Urinary bladder (tissue), 4 donors: ENCODE measurements around the gene TTYH1. TPM values are rescaled to one million over a fixed set of nuclear protein-coding genes. Genes with fewer than 3 reads are reported as not detected.

Experiments used
- DNase-seq: peaks from one replicate; pipeline ENCODE4 v3.0.0-alpha.2; 2015; ENCODE audit errors: extremely low spot score
- H3K27ac ChIP-seq: one replicate; pipeline ENCODE4 v1.5.1; 2013; ENCODE audit warnings: low read depth, mild to moderate bottlenecking, moderate library complexity
- H3K36me3 ChIP-seq: one replicate; pipeline ENCODE4 v1.6.1; 2013; ENCODE audit warnings: mild to moderate bottlenecking, moderate library complexity; ENCODE audit not compliant: insufficient read depth
- H3K4me1 ChIP-seq: one replicate; pipeline ENCODE4 v1.6.1; 2013; ENCODE audit warnings: mild to moderate bottlenecking, moderate library complexity; ENCODE audit not compliant: insufficient read depth
- H3K4me3 ChIP-seq: one replicate; pipeline ENCODE4 v1.5.1; 2013; ENCODE audit warnings: low read depth, low read length
- WGBS: extraction: QIAGEN DNeasy Blood & Tissue Kit; methylation state at CpG from one replicate; pipeline ENCODE4 v1.1.7; 2013; 5-methylcytosine and 5-hydroxymethylcytosine counted together
- polyA plus RNA-seq: library from polyadenylated mRNA; stranded (reverse); fragments of 200-250 nt; gene quantifications from one replicate; pipeline ENCODE4 v1.2.3, GENCODE V29; 2013
- total RNA-seq: library from RNA; depleted of rRNA; stranded (reverse); fragments of >200 nt; gene quantifications from one replicate; pipeline ENCODE4 v1.2.3, GENCODE V29; 2014
- donor health status: healthy with polysubstance abuse.
- donor health status: healthy.

Gene TTYH1
- total and polyA plus RNA-seq, 2 donors, result 3.6 to 3.7 TPM

GRCh38 chr19:54458648-54459281, 43.5 kb downstream of the TTYH1 start:
- no peaks in the 10 kb centered on the region for H3K4me1 ChIP-seq
- no peak overlapping the region for H3K4me3 ChIP-seq
- no peak overlapping the region for H3K27ac ChIP-seq
- DNase-seq, result no peak
- 83% methylated on average over 11 of the region's 11 CpGs for WGBS
- peaks cover 8% of the 10 kb centered on the region for H3K36me3 ChIP-seq

GRCh38 chr19:54459282-54460229, 44.3 kb downstream of the TTYH1 start:
- WGBS, result 75% methylated on average over 16 of the region's 16 CpGs
- no peaks in the 10 kb centered on the region for H3K4me1 ChIP-seq
- no peak overlapping the region for H3K27ac ChIP-seq
- peaks cover 8% of the 10 kb centered on the region for H3K36me3 ChIP-seq
- no peak overlapping the region for H3K4me3 ChIP-seq
- DNase-seq, result no peak

- Histone ChIP-seq H3K27ac (no peak overlapping the region), H3K4me1 (no peaks in the 10 kb centered on the region), H3K4me3 (no peak overlapping the region), H3K36me3 (peaks cover 5% of the 10 kb centered on the region)
- WGBS, result 77% methylated on average over 39 of the region's 39 CpGs
- no peak for DNase-seq
Measured at GRCh38 chr19:54460230-54461005, 45.2 kb downstream of the TTYH1 start.

GRCh38 chr19:54461210-54461609, 45.9 kb downstream of the TTYH1 start:
- Histone ChIP-seq H3K4me3 (no peak overlapping the region), H3K4me1 (no peaks in the 10 kb centered on the region), H3K36me3 (peaks cover 5% of the 10 kb centered on the region), H3K27ac (no peak overlapping the region)
- 62% methylated on average over 27 of the region's 27 CpGs for WGBS
- no peak for DNase-seq

GRCh38 chr19:54461613-54462012, 46.3 kb downstream of the TTYH1 start:
- Histone ChIP-seq H3K4me1 (no peaks in the 10 kb centered on the region), H3K36me3 (peaks cover under 1% of the 10 kb centered on the region), H3K4me3 (no peak overlapping the region), H3K27ac (no peak overlapping the region)
- WGBS, result 50% methylated on average over 3 of the region's 3 CpGs
- DNase-seq, result no peak

- H3K4me3 ChIP-seq, result peak overlapping the region; percentile 47
- no peak for DNase-seq
- 61% methylated on average over 15 of the region's 15 CpGs for WGBS
- H3K4me1 ChIP-seq, result no peaks in the 10 kb centered on the region
- H3K27ac ChIP-seq, result peak overlapping the region; percentile 97
- no peaks in the 10 kb centered on the region for H3K36me3 ChIP-seq
Measured at GRCh38 chr19:54462047-54462654, 46.9 kb downstream of the TTYH1 start.

GRCh38 chr19:54462655-54463530, 47.6 kb downstream of the TTYH1 start:
- DNase-seq, result no peak
- Histone ChIP-seq H3K4me3 (peak overlapping the region; percentile 47), H3K27ac (peak overlapping the region; percentile 97), H3K4me1 (no peaks in the 10 kb centered on the region), H3K36me3 (no peaks in the 10 kb centered on the region)
- WGBS, result 4% methylated on average over 91 of the region's 91 CpGs

- Histone ChIP-seq H3K4me3 (peak within 1 kb of the TSS; percentile 47), H3K27ac (peak within 1 kb of the TSS; percentile 97), H3K4me1 (no peaks in the 10 kb centered on the region), H3K36me3 (no peaks in the 10 kb centered on the region)
- peak; percentile 94 for DNase-seq
- under 1% methylated on average over 41 of the region's 41 CpGs for WGBS
Measured at GRCh38 chr19:54463531-54464043, 48.3 kb downstream of the TTYH1 start, which contains the start of gene LENG9. LENG9 (minus strand) TSS chr19:54463778; CDS start chr19:54463526, 252 bp downstream.

- H3K36me3 ChIP-seq, result no peaks in the 10 kb centered on the region
- DNase-seq, result peak; percentile 87
- H3K4me1 ChIP-seq, result no peaks in the 10 kb centered on the region
- peak overlapping the region; percentile 47 for H3K4me3 ChIP-seq
- H3K27ac ChIP-seq, result peak overlapping the region; percentile 97
- 1% methylated on average over 26 of the region's 26 CpGs for WGBS
Measured at GRCh38 chr19:54464044-54464629, 48.9 kb downstream of the TTYH1 start.

- Histone ChIP-seq H3K27ac (peak overlapping the region; percentile 97), H3K4me3 (peak overlapping the region; percentile 47), H3K4me1 (no peaks in the 10 kb centered on the region), H3K36me3 (no peaks in the 10 kb centered on the region)
- WGBS, result 17% methylated on average over 87 of the region's 87 CpGs
- DNase-seq, result peak; percentile 63
Measured at GRCh38 chr19:54464630-54465425, 49.6 kb downstream of the TTYH1 start.

- Histone ChIP-seq H3K4me3 (peak overlapping the region; percentile 47), H3K4me1 (no peaks in the 10 kb centered on the region), H3K27ac (no peak overlapping the region), H3K36me3 (no peaks in the 10 kb centered on the region)
- DNase-seq, result no peak
- WGBS, result 71% methylated on average over 49 of the region's 49 CpGs
Measured at GRCh38 chr19:54465426-54466109, 50.3 kb downstream of the TTYH1 start.
